Measurements from ENCODE around the gene LRP1-AS. TPM values are rescaled to one million over a fixed set of nuclear protein-coding genes. Genes with fewer than 3 reads are reported as not detected.

The LRP1-AS gene
- total RNA-seq, 2 experiments from 2014 or later: not detected

- ChIA-PET CTCF (interaction anchor here (2.1 kb wide), 1 partner anchor 63 kb away, joined by 7 read pairs; no protein-coding TSS in a partner anchor), POLR2A (no interaction called here)
- no peak for ATAC-seq (ENCODE audit: poor library complexity)
- Mint-ChIP-seq H3K36me3 (ENCODE audit: low read depth) (peaks cover 5% of the 10 kb centered on the region), H3K27me3 (no peaks in the 10 kb centered on the region), H3K4me1 (ENCODE audit: low read depth) (no peaks in the 10 kb centered on the region), H3K4me3 (no peak overlapping the region), H3K27ac (no peak overlapping the region), H3K9me3 (no peaks in the 10 kb centered on the region)
- Histone ChIP-seq H3K9me3 (ENCODE audit: control insufficient read depth in 1 of 2, insufficient read depth in 1 of 2, low read length in 2 of 2) (no peaks in the 10 kb centered on the region), H3K36me3 (ENCODE audit: insufficient read depth, low read length) (peaks cover under 1% of the 10 kb centered on the region), H3K4me1 (ENCODE audit: insufficient read depth, low read length) (peaks cover 6% of the 10 kb centered on the region), H3K27me3 (ENCODE audit: control insufficient read depth in 1 of 2, insufficient read depth in 2 of 2, low read length in 2 of 2) (no peaks in the 10 kb centered on the region), H3K27ac (ENCODE audit: low read depth in 1 of 2, low read length in 2 of 2) (no peak overlapping the region), H3K4me3 (ENCODE audit: low read length) (no peak overlapping the region)
- TF ChIP-seq CTCF (IDR thresholded peaks at IDR 0.05): no peak
- intact Hi-C loops (cut with DNase I, micrococcal nuclease): no loop called here
- DNase-seq: no peak
These were observed 40.0 kb upstream of the LRP1-AS start for GRCh38 chr12:57187222-57188089.

- no peak for ATAC-seq (ENCODE audit: poor library complexity)
- Histone ChIP-seq H3K4me3 (ENCODE audit: low read length) (no peak overlapping the region), H3K36me3 (ENCODE audit: insufficient read depth, low read length) (no peaks in the 10 kb centered on the region), H3K27me3 (ENCODE audit: control insufficient read depth in 1 of 2, insufficient read depth in 2 of 2, low read length in 2 of 2) (no peaks in the 10 kb centered on the region), H3K9me3 (ENCODE audit: control insufficient read depth in 1 of 2, insufficient read depth in 1 of 2, low read length in 2 of 2) (no peaks in the 10 kb centered on the region), H3K4me1 (ENCODE audit: insufficient read depth, low read length) (peaks cover 6% of the 10 kb centered on the region), H3K27ac (ENCODE audit: low read depth in 1 of 2, low read length in 2 of 2) (no peak overlapping the region)
- no peaks in the 10 kb centered on the region for H3K4me1 Mint-ChIP-seq (ENCODE audit: low read depth)
- no peaks in the 10 kb centered on the region for H3K36me3 Mint-ChIP-seq (ENCODE audit: low read depth)
- H3K4me3 Mint-ChIP-seq: no peak overlapping the region
- no peak for TF ChIP-seq CTCF (IDR thresholded peaks at IDR 0.05)
- DNase-seq: no peak
- intact Hi-C loops (cut with DNase I, micrococcal nuclease): no loop called here
- ChIA-PET POLR2A (no interaction called here), CTCF (interaction anchor here (0.9 to 1.2 kb wide), 2 partner anchors 27 to 74 kb away, joined by 3 read pairs; no protein-coding TSS in a partner anchor)
- H3K27me3 Mint-ChIP-seq: no peaks in the 10 kb centered on the region
- H3K9me3 Mint-ChIP-seq: no peaks in the 10 kb centered on the region
- H3K27ac Mint-ChIP-seq: no peak overlapping the region
These were observed 38.6 kb upstream of the LRP1-AS start for GRCh38 chr12:57185906-57186508.

DNA sequence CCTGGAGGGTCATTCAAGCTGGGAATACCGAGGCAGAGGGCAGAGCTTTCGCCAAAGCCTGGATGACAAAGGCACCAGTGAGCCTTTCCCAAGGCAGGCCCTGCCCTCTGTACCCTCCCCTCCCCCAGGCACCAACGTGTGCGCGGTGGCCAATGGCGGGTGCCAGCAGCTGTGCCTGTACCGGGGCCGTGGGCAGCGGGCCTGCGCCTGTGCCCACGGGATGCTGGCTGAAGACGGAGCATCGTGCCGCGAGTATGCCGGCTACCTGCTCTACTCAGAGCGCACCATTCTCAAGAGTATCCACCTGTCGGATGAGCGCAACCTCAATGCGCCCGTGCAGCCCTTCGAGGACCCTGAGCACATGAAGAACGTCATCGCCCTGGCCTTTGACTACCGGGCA is 38.0 kb upstream of the LRP1-AS start:
- CTCF ChIA-PET: interaction anchor here (1.2 kb wide), 1 partner anchor 73 kb away, joined by 3 read pairs; no protein-coding TSS in a partner anchor
- TF ChIP-seq CTCF (IDR thresholded peaks at IDR 0.05): no peak
- POLR2A ChIA-PET: no interaction called here
- no peaks in the 10 kb centered on the region for H3K27me3 ChIP-seq (ENCODE audit: control insufficient read depth in 1 of 2, insufficient read depth in 2 of 2, low read length in 2 of 2)
- ATAC-seq (ENCODE audit: poor library complexity) (no peak), DNase-seq (no peak)
- H3K4me3 ChIP-seq (ENCODE audit: low read length): no peak overlapping the region
- peaks cover 6% of the 10 kb centered on the region for H3K4me1 ChIP-seq (ENCODE audit: insufficient read depth, low read length)
- no peaks in the 10 kb centered on the region for H3K27me3 Mint-ChIP-seq
- H3K36me3 ChIP-seq (ENCODE audit: insufficient read depth, low read length): no peaks in the 10 kb centered on the region
- H3K4me3 Mint-ChIP-seq: no peak overlapping the region
- H3K4me1 Mint-ChIP-seq (ENCODE audit: low read depth): no peaks in the 10 kb centered on the region
- no peaks in the 10 kb centered on the region for H3K9me3 Mint-ChIP-seq
- H3K27ac Mint-ChIP-seq: no peak overlapping the region
- intact Hi-C loops (cut with DNase I, micrococcal nuclease): no loop called here
- no peaks in the 10 kb centered on the region for H3K36me3 Mint-ChIP-seq (ENCODE audit: low read depth)
- no peak overlapping the region for H3K27ac ChIP-seq (ENCODE audit: low read depth in 1 of 2, low read length in 2 of 2)
- H3K9me3 ChIP-seq (ENCODE audit: control insufficient read depth in 1 of 2, insufficient read depth in 1 of 2, low read length in 2 of 2): no peaks in the 10 kb centered on the region
